HCT116 (cell line): ENCODE results near the gene PAX7. TPM values are rescaled to one million over a fixed set of nuclear protein-coding genes. Genes with fewer than 3 reads are reported as not detected.

Source experiments
- ATAC-seq: fragments of 200-7000 bp; cut with Tn5 transposase; 2 replicates; pipeline ENCODE4 v1.9.1; 2020; ENCODE audit warnings: mild to moderate bottlenecking, moderate library complexity
- BruUV-seq: library from RNA; stranded (reverse); fragments of 400-500 nt; replicated peaks from 2 replicates; lab custom pipeline; 2021; lab: Mats Ljungman, UMichigan
- CTCF ChIA-PET: fragments of 300-600 bp; sonication (Branson Sonifier 250); formaldehyde crosslinking; loops from one replicate; lab custom pipeline; 2021; ENCODE audit warnings: antibody characterized with exemption; lab: Charles Lee
- POLR2A ChIA-PET: fragments of 300-600, 350-600 bp; sonication (Branson Sonifier 250); formaldehyde crosslinking; loops from one replicate; lab custom pipeline; 2021; ENCODE audit warnings: antibody characterized with exemption; lab: Charles Lee
- RAD21 ChIA-PET, 2 experiments: fragments of 300-600 bp; sonication (Branson Sonifier 250); formaldehyde crosslinking; loops; one replicate each; lab custom pipeline; 2023; ENCODE audit warnings: low total read pairs in 2 of 2; ENCODE audit not compliant: uncharacterized antibody in 2 of 2, unreplicated experiment in 2 of 2, low non-redundant PET in 1 of 2; lab: Charles Lee
- DNase-seq: peaks from one replicate; pipeline ENCODE4 v3.0.0-alpha.2; 2010; ENCODE audit warnings: low read depth, low spot score
- H2AFZ ChIP-seq: fragments of 200-600 bp; shearing (Covaris generic), sonication (generic); 2 replicates; pipeline ENCODE4 v1.6.1; 2017; ENCODE audit warnings: low read depth, mixed run types, mixed read lengths, antibody characterized with exemption, low read length; ENCODE audit not compliant: poor library complexity, severe bottlenecking
- H3K27ac ChIP-seq: 2 replicates; pipeline ENCODE4 v1.5.1; 2012; ENCODE audit warnings: low read depth, low read length
- H3K27me3 ChIP-seq: fragments of 200-600 bp; sonication (generic); 2 replicates; pipeline ENCODE4 v1.6.1; 2016; ENCODE audit warnings: mixed run types, low read length, mixed read lengths; ENCODE audit not compliant: insufficient read depth
- H3K36me3 ChIP-seq, 2 experiments: fragments of 200-500 bp in 1 of 2; fragments of 200-600 bp in 1 of 2; sonication (Bioruptor generic) in 1 of 2; sonication (generic) in 1 of 2; 2 replicates each; pipeline versions ENCODE4 v1.5.1 to v1.6.1; 2014 to 2016; ENCODE audit warnings: low read length in 2 of 2, inconsistent platforms in 1 of 2, mixed read lengths in 1 of 2, mixed run types in 1 of 2; ENCODE audit not compliant: insufficient read depth in 2 of 2, control insufficient read depth in 1 of 2
- H3K4me1 ChIP-seq, 2 experiments: fragments of 200-600 bp in 1 of 2; sonication (generic) in 1 of 2; 2 replicates each; pipeline versions ENCODE4 v1.5.1 to v1.6.1; 2012 to 2017; ENCODE audit warnings: low read length in 2 of 2, inconsistent platforms in 1 of 2, mild to moderate bottlenecking in 1 of 2, mixed read lengths in 1 of 2, mixed run types in 1 of 2, moderate library complexity in 1 of 2; ENCODE audit not compliant: insufficient read depth in 2 of 2, control insufficient read depth in 1 of 2
- H3K4me2 ChIP-seq: fragments of 200-600 bp; sonication (generic); 2 replicates; pipeline ENCODE4 v1.6.1; 2017; ENCODE audit warnings: mixed run types, low read length, mixed read lengths
- H3K4me3 ChIP-seq, 2 experiments: fragments of 200-600 bp in 1 of 2; sonication (generic) in 1 of 2; replicated peaks in 1 of 2; 2 replicates each; pipeline ENCODE4 v1.5.1; 2011 to 2016; ENCODE audit warnings: low read length in 2 of 2, control low read depth in 1 of 2, low read depth in 1 of 2, mild to moderate bottlenecking in 1 of 2, mixed read lengths in 1 of 2, mixed run types in 1 of 2
- H3K79me2 ChIP-seq: fragments of 200-600 bp; sonication (generic); 2 replicates; pipeline ENCODE4 v1.6.1; 2017; ENCODE audit warnings: mild to moderate bottlenecking, mixed run types, low read length, moderate library complexity, mixed read lengths; ENCODE audit not compliant: insufficient read depth
- H3K9ac ChIP-seq: fragments of 200-600 bp; sonication (generic); 2 replicates; pipeline ENCODE4 v1.6.1; 2016; ENCODE audit warnings: low read length, mixed read lengths
- H3K9me2 ChIP-seq: fragments of 200-600 bp; sonication (generic), shearing (Covaris generic); 2 replicates; pipeline ENCODE4 v1.6.1; 2017; ENCODE audit warnings: mixed run types, mild to moderate bottlenecking, moderate library complexity; ENCODE audit not compliant: insufficient read depth
- H3K9me3 ChIP-seq, 2 experiments: fragments of 200-500 bp in 1 of 2; fragments of 200-600 bp in 1 of 2; sonication (Bioruptor generic) in 1 of 2; sonication (generic) in 1 of 2; 2 replicates each; pipeline ENCODE4 v1.6.1; 2014 to 2017; ENCODE audit warnings: low read length in 2 of 2, mixed read lengths in 2 of 2, inconsistent platforms in 1 of 2, low read depth in 1 of 2, mild to moderate bottlenecking in 1 of 2, mixed run types in 1 of 2, moderate library complexity in 1 of 2; ENCODE audit not compliant: control insufficient read depth in 1 of 2, insufficient read depth in 1 of 2
- H4K20me1 ChIP-seq: fragments of 200-600 bp; sonication (generic), shearing (Covaris generic); 2 replicates; pipeline ENCODE4 v1.6.1; 2017; ENCODE audit warnings: mixed run types, mild to moderate bottlenecking, moderate library complexity; ENCODE audit not compliant: insufficient read depth
- CEBPB ChIP-seq: IDR thresholded peaks from 2 replicates; pipeline ENCODE4 v1.6.1; 2012; ENCODE audit warnings: low read depth
- CTCF ChIP-seq, 3 experiments: fragments of 200-600 bp in 1 of 3; sonication (generic) in 1 of 3; IDR thresholded peaks in 2 of 3; conservative IDR thresholded peaks in 1 of 3; 2 replicates each; pipeline ENCODE4 v1.5.1; 2012 to 2017; ENCODE audit warnings: low read depth in 2 of 3, low read length in 2 of 3, antibody characterized with exemption in 1 of 3, borderline replicate concordance in 1 of 3, control low read depth in 1 of 3, mild to moderate bottlenecking in 1 of 3, mixed read lengths in 1 of 3, mixed run types in 1 of 3, moderate library complexity in 1 of 3; ENCODE audit not compliant: insufficient read depth in 1 of 3
- EGR1 ChIP-seq: IDR thresholded peaks from 2 replicates; pipeline ENCODE4 v1.6.1; 2012; ENCODE audit warnings: low read depth
- EZH2 ChIP-seq: fragments of 200-600 bp; sonication (generic); IDR thresholded peaks from 2 replicates; pipeline ENCODE4 v1.6.1; 2017; ENCODE audit warnings: antibody characterized with exemption, mixed run types
- FOSL1 ChIP-seq: IDR thresholded peaks from 2 replicates; pipeline ENCODE4 v1.6.1; 2012; ENCODE audit warnings: low read depth
- JUND ChIP-seq: IDR thresholded peaks from 2 replicates; pipeline ENCODE4 v1.6.1; 2012
- POLR2AphosphoS5 ChIP-seq: IDR thresholded peaks from 2 replicates; pipeline ENCODE4 v1.6.1; 2011; ENCODE audit warnings: mild to moderate bottlenecking, low read depth, low read length, moderate library complexity
- RAD21 ChIP-seq: IDR thresholded peaks from 2 replicates; pipeline ENCODE4 v1.6.1; 2012; ENCODE audit warnings: low read depth, mild to moderate bottlenecking
- REST ChIP-seq: IDR thresholded peaks from 2 replicates; pipeline ENCODE4 v1.6.1; 2012; ENCODE audit warnings: low read depth
- SIN3A ChIP-seq: IDR thresholded peaks from 2 replicates; pipeline ENCODE4 v1.6.1; 2012; ENCODE audit warnings: low read depth
- TCF7L2 ChIP-seq: IDR thresholded peaks from 2 replicates; pipeline ENCODE4 v1.7.0; 2011; ENCODE audit warnings: borderline replicate concordance, inconsistent platforms; ENCODE audit not compliant: insufficient read depth, insufficient read length; ENCODE audit errors: extremely low read depth
- intact Hi-C: fragments of 100-400 bp; cut with micrococcal nuclease; formaldehyde crosslinking; loops from 2 replicates; pipeline ENCODE4 v1.10.0; 2022
- total RNA-seq: library from RNA; stranded (reverse); gene quantifications from one replicate; pipeline ENCODE4 v1.2.1, GENCODE V29; 2021; ENCODE audit not compliant: unreplicated experiment

Gene PAX7
- total RNA-seq, 1 experiment from 2014 or later: not detected

GRCh38 chr1:18710002-18710401, 79.4 kb downstream of the PAX7 start:
- DNase-seq: no peak
- no TSS peak for BruUV-seq
- intact Hi-C loops: no loop called here
- Histone ChIP-seq H3K9me3 (no peaks in the 10 kb centered on the region), H3K4me2 (no peak overlapping the region), H3K4me3 (no peak overlapping the region), H3K27ac (no peak overlapping the region), H4K20me1 (no peaks in the 10 kb centered on the region), H3K79me2 (no peaks in the 10 kb centered on the region), H3K9me2 (no peaks in the 10 kb centered on the region), H3K36me3 (no peaks in the 10 kb centered on the region), H3K27me3 (no peaks in the 10 kb centered on the region), H3K9ac (no peak overlapping the region), H2AFZ (no peak overlapping the region), H3K4me1 (no peaks in the 10 kb centered on the region)
- ChIA-PET POLR2A (no interaction called here), CTCF (no interaction called here), RAD21 (no interaction called here)
- no peak for TF ChIP-seq EZH2
- no peak for TF ChIP-seq EGR1
- no peak for TF ChIP-seq RAD21
- TF ChIP-seq POLR2AphosphoS5: no peak
- no peak for TF ChIP-seq FOSL1
- no peak for TF ChIP-seq CEBPB
- TF ChIP-seq JUND: no peak
- TF ChIP-seq REST: no peak
- no peak for TF ChIP-seq SIN3A
- no peak for TF ChIP-seq TCF7L2
- no peak for TF ChIP-seq CTCF (IDR thresholded peaks at IDR 0.05 in 2 of 3, conservative IDR thresholded peaks at IDR 0.05 in 1 of 3; ENCODE audit: borderline replicate concordance in 1 of 3, insufficient read depth in 1 of 3, low read depth in 2 of 3, low read length in 2 of 3)
- no peak for ATAC-seq
